ENCODE results near the gene WWP2.

- no peak for TF ChIP-seq EZH2 (IDR thresholded peaks at IDR 0.05)
- no peak for TF ChIP-seq CTCF (IDR thresholded peaks at IDR 0.05)
- TF ChIP-seq EZH2phosphoT487 (IDR thresholded peaks at IDR 0.05): no peak
These were observed 174.6 kb downstream of the WWP2 start for GRCh38 chr16:69936751-69937211.
